ENCODE measurements around the gene RSRC1.
"Not testable (repeated sequence)": the region's sequence is repeated elsewhere in the genome, so short reads cannot be mapped to it uniquely, and the experiment has no call there.

RSRC1 gene

DNA sequence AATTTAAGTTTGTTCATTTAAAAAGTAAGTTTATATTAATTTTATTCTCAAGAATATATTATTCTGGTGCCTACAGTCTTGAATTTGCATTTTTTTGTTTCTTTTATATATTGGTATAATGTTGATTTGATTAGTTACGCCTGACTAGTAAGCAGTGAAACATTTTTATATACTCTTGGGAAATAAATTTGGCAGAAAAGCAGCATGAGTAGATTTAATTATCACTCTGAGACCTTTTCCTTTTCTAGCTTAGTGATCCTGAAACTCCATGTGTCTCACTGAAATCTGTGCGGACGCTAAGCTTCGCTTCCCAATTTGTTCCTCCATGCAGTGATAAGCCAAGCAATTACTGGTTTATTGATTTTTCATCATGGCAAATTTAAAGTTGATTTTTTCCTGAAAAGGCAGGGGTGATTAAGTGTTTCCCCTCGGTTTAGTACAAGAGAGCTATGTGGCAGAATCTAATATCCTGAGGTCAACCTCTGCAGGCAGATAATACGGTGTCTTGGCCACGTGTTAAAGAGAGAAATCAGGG, 373.9 kb downstream of the RSRC1 start:
- DNase-seq: no peak

DNA sequence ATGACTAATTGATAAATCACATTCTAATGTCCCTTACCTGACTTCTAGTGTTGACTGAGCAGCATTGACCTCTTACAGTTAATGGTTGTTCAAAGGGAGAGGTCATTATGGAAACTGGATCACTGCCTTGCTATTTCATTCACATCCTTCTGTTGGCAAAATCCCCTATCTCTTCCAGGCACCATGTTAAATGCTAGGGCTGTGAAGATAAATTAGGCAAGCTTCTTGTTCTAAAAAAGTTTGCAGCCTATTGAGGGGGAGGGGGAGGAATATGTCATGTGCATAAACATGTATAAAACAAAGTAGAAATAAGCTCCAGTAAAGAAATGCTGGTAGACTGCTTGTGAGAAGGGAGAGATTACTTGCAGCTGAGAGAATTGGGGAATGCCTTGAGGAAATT, 376.3 kb downstream of the RSRC1 start:
- no peak for DNase-seq

- no peak for DNase-seq
These were observed 378.8 kb downstream of the RSRC1 start for GRCh38 chr3:158488670-158489069.

DNA sequence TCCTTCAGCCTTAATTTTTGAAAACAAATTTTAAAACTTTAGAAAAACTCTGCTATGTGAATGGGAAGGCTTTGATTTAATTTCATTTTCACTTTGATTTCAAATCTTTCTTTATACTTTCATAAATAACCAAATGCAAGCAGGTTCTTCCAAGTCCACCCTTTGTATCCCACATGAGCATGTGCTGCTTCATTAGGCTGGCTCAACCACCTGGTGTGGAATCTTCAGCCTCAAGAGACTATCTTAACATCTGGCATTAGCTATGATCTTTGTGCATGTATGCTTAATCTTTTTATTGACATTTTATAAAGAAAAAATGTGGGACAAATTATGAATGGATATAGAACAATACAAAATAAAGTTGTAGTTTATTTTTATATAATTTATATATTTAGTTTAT, 379.3 kb downstream of the RSRC1 start:
- DNase-seq: no peak

DNA sequence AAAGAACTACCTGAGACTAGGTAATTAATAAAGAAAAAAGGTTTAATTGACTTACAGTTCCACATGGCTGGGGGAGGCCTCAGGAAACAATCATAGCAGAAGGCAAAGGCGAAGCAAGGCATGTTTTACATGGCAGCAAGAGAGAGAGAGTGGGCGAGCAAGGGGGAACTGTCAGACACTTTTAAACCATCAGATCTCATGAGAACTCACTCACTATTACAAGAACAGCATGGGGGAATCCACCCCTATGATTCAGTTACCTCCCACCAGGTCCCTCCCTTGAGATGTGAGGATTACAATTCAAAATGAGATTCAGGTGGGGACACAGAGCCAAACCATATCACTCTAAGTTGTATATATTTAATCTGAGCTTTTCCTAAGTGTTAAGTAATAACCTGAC, 382.1 kb downstream of the RSRC1 start:
- no peak for DNase-seq

DNA sequence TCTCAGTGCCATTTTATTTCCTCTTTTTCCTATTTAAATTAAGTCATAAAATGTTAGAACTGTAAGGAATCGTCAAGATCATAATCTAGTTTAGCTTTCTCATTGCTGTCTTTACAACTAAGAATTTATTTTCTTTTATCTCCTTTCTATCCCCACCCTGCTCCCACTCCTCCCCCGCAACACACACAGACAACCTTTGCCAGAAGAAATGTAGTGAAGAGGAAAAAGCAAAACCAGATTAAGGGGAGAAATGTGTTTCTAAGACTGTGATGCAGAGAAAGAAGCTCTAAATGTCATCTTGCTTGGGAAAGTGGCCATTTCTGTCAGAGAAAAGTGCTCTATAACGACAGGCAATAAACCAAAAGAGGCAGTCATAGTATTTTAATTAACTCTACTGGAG, 382.8 kb downstream of the RSRC1 start:
- no peak for DNase-seq

DNA sequence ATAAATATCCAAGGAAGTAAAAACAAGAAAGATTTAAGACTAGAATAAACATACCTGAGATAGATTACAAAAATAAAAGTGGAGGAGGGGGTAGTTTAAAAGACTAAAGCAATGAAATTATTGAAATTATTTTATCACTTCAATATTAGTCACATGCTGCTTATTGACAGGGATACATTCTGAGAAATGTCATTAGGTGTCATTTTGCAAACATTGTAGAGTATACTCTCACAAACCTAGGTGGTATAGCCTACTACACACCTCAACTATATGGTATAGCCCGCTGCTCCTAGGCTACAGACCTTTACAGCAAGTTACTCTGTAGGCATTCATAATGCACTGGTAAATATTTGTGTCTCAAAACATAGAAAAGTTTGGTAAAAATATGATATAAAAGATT, 384.0 kb downstream of the RSRC1 start:
- DNase-seq: no peak

GRCh38 chr3:158494673-158495072, 384.8 kb downstream of the RSRC1 start:
- DNase-seq: no peak

- DNase-seq: not testable (repeated sequence)
These were observed 385.6 kb downstream of the RSRC1 start for GRCh38 chr3:158495398-158495902.

- DNase-seq: no peak
These were observed 395.2 kb downstream of the RSRC1 start for GRCh38 chr3:158505117-158505516.

DNA sequence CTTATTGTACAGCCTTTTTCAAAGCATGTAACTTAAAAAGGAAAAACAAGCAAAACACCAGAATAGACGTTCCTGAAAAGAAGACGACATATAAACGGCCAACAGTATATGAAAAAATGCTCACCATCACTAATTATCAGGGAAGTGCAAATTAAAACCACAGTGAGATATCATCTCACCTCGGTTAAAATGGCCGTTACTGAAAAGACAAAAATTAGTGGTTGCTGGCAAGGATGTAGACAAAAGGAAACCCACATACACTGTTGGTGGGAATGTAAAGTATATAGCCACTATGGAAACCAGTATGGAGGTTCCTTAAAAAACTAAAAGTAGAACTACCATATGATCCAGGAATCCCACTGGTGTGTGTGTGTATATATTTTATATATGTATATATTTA, 396.6 kb downstream of the RSRC1 start:
- DNase-seq: no peak

GRCh38 chr3:158508481-158508880, 398.6 kb downstream of the RSRC1 start:
- DNase-seq: no peak

DNA sequence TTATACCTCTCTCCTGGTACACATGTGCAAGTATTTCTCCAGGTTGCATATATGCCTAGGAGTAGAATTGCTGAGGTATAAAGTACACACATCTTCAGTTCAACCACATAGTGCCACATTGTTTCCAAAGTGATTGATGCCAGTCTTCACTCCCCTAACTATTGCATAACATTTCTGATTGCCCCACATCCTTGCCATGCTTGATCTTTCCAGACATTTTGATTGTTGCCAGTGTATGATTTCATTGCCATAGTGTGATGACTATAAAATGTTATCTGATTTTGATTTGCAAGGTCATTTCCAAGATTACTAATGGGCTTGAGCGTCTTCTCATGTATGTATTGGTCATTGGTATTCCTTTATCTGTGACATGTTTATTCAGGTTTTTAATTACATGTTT, 400.0 kb downstream of the RSRC1 start:
- no peak for DNase-seq

- not testable (repeated sequence) for DNase-seq
These were observed 406.8 kb downstream of the RSRC1 start for GRCh38 chr3:158516729-158517128.

DNA sequence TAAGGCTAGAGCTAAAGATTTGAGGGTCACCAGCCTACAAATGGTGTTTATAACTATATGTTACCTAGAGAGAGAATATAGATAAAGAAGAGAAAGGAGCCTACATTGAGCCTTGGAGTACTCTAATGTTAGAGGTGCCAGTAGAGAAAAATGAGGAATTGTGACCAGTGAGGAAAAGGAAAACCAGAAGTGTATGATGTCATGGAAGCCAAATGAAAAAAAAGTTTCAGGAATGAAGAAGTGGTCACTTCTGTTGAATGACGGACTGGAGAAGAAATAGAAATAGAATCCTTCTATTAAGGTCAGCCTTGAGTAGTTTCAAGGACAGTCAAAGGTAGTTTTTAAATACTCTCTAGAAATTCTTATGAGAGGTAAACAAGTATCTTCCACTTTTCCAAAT, 409.9 kb downstream of the RSRC1 start:
- DNase-seq: no peak

DNA sequence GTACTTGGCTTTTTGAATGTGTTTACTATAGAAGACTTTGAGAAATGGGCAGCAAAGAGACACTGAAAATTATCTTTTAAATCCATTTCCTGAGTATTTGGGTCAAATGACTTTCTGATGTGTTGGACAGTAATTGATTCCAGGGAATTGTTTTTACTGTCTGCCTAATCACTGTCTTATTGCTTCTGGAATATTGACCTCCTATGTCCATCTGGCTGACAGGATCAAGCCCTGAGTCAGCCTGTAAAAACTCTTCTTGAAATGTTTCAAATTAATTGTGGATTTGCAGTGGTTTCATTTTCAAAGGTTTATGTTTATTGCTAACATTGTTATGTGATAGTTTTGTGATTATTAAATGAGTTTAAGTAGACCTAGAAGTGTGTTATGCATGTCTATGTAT, 410.5 kb downstream of the RSRC1 start:
- no peak for DNase-seq

DNA sequence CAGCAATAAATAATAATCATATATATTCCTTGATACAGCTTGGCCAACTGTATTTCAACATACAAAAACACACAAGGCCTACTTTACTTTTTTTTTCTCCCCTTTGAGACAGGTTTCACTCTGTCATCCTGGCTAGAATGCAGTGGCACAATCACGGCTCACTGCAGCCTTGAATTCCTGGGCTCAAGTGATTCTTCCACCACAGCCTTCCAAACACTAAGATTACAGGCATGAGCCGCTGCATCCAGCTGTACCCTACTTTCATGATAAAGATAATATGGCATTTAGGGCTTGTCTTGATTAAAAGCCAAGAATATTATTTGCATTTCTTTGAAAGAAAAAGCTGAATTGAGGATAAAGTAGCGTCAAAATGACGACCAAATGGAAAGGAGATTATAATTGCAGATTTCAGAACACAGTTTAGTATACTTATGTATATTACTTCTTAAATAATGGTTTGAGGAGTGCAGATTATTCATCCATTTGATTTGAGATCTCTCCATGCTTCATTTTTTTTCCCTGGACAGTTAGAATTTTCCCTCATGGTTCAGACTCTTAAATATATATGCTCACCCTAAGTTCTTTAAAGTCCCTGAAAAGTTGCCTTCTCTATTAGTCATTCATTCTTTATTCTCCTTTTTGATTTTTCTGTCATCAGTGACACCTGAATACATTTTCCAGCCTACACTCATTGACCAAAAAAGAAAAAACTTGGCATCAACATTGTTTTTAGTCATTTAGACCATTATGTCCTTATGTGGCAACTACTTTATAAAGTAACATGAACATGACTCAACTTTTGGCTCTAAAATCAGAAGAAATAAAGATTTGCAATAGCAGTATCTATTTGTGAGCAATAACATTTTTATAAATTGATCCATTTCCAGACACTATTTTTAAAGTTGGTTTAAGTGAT, 412.6 kb downstream of the RSRC1 start:
- DNase-seq: no peak

GRCh38 chr3:158528076-158528674, 418.3 kb downstream of the RSRC1 start:
- DNase-seq: no peak

DNA sequence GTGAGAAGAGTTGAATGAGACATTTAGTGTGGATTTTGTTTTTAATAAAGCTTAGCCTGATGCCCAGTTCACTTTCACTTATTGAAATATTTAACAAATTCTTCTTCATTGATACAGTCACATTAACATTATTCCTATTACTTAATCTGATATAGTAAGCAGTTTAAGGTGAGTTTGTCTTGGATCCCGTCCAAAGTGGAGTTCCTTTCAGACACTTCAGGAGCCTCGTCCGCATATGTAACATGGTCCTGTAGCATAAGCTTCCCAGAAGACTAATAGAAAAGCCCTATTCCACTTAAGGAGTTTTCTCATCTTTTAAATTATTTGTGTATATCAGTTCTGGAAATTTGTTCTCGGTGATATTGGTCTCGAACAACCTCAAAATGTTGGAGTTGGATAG, 421.4 kb downstream of the RSRC1 start:
- peak; percentile 54 for DNase-seq

DNA sequence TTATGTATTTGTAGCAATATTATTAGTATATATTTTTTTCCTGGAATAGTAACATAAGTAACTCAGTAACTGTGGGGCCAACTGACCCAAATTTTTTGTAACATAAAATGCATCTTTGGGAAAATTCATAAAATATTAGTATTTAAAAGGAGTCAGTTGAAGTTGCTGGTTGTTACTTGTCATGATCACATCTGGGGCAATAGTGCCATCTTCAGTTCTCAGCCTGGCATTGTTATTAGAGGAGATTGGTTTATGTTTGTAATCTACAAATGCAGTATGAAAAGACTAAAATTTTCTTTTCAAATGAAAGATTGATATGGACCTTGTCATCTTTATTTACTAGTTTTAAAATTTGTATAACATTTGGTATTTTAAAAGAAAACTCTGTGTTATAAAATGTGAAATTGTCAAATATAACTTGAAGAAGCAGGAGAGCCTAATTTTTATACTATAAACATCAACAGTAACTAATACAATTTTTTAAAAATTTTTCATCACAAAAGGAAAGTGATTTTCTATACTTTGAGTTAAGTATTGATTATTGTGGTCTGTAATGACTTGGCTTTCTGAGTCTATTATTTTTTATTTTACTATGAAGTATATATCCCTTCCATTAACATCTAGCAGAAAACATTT, 422.3 kb downstream of the RSRC1 start:
- DNase-seq: peak; percentile 70

GRCh38 chr3:158535918-158536317, 426.0 kb downstream of the RSRC1 start:
- DNase-seq: no peak

DNA sequence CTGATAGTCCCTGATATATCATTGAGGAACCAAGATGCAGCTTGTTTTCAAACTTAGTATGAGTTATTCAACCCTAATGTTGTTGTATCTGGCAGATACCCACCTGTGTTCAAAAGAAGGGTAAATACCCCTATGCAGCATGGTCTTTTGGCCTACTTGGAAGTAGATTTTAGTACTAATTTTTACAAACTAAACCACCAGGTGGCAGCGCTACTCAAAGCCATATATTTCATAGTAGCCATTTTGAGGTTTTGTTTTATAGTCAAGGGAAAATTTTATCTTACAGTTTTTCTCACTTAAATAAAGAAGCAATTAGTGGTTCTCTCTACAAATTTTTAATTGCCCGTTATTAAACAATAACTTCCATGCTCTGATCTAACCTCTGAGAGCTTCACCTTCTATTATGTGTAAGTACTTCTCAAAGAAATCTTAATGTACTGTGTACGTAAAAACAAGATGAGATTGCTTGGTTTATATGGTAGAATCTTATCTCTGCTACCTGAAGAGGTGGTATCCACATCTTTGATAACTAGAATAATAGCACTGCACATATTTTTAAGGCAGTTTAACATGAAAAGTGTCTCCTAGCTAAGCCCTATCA, 429.6 kb downstream of the RSRC1 start:
- peak; percentile 62 for DNase-seq

GRCh38 chr3:158540066-158540465, 430.2 kb downstream of the RSRC1 start:
- DNase-seq: no peak

Measured in DMS53 (cell line).